ENCODE data around the gene SIMC1. TPM values are rescaled to one million over a fixed set of nuclear protein-coding genes. Genes with fewer than 3 reads are reported as not detected.
"Not testable (repeated sequence)": the region's sequence is repeated elsewhere in the genome, so short reads cannot be mapped to it uniquely, and the experiment has no call there.

SIMC1 gene
- total RNA-seq, 1 experiment from 2014 or later = 7.5 TPM

DNA sequence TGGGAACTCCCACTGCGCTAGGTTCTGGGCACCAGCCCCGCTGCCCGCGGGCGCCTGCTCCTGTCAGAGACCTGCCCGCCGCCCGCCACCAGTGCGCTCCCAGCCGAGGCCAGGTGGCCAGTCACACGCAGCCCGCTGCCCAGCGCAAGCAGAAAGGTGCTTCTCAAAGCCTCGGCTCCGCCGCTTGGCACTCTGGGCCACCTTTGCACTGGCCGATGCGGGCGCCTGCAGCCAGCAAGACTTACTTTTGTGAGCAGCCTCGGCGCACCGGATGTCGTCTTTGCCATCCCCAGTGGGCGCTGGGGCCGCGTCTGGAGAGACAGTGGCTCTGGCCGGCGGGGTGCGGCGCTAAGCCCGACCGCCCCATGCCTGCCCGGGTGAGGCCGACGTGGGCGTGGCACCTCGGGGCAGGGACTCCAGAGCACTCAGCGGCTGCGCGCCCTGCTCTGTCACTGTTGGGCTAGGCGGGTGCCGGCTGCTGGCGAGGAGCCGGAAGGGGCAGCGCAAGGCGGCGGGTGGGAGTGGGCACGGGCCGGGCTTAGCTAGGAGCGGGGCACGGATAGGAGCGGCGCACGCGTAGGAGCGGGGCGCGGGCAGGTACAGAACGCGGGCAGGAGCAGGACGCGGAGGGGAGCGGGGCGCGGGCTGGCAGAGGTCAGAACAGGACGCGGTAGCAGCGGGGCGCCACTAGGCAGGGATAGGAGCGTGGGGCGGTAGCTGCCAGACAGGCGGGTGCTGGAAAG is 39.1 kb upstream of the SIMC1 start:
- peak; percentile 44 for DNase-seq
- H3F3A ChIP-seq (ENCODE audit: low read length, unreplicated experiment); CTCF ChIA-PET; intact Hi-C loops (cut with micrococcal nuclease); H3K9me2 ChIP-seq (replicated peaks; ENCODE audit: low read length); H3K4me1 ChIP-seq (ENCODE audit: insufficient read depth, low read length); H3K27me3 ChIP-seq (ENCODE audit: low read length); H3K79me2 ChIP-seq (ENCODE audit: low read length); POLR2A ChIA-PET (ENCODE audit: unreplicated experiment); H3K9ac ChIP-seq (ENCODE audit: low read length); H4K20me1 ChIP-seq (ENCODE audit: low read length); H3K27ac ChIP-seq (ENCODE audit: low read length); H3K9me3 ChIP-seq (ENCODE audit: low read length); H3K36me3 ChIP-seq (ENCODE audit: low read depth, low read length); BruUV-seq (replicated peaks): not testable (repeated sequence)
- Histone ChIP-seq H3K4me2 (ENCODE audit: low read length) (peak overlapping the region; percentile 81), H2AFZ (ENCODE audit: low read length) (peak overlapping the region; percentile 72), H3K4me3 (ENCODE audit: low read length) (peak overlapping the region; percentile 69)
- ATAC-seq = peak; percentile 87

DNA sequence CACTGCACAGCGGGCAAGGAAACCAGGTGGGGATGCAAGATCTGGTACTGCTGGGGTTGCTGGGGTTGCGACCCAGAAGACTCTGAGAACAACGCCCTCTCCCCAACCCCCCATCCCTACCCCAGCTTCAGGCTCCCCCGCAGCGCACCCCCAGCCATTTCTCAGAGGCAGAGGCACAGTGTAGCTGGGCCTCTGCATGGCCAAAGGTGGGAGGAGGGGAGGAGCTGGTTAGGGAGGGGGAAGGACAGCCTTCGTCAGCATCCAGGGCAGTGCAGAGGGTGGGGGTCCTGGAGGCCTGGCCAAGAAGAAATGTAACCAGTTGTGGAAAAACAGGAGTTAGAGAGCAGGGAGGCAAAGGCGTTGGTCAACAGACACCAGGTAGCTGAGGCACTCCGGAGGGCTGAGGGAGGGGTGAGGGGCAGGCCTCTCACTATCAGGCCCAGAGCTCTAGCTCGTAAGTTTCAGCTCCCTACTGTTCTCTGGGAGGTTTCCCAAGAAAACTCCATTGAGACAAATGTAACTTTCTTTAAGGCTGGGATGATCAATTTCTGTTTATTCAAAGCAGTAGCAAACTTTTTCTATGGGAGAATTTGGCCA is 38.3 kb upstream of the SIMC1 start:
- H3K9ac ChIP-seq (ENCODE audit: low read length); intact Hi-C loops (cut with micrococcal nuclease); H4K20me1 ChIP-seq (ENCODE audit: low read length); BruUV-seq (replicated peaks); DNase-seq; H3K4me1 ChIP-seq (ENCODE audit: insufficient read depth, low read length); ATAC-seq; CTCF ChIA-PET; H3K79me2 ChIP-seq (ENCODE audit: low read length); H3K9me3 ChIP-seq (ENCODE audit: low read length); H3F3A ChIP-seq (ENCODE audit: low read length, unreplicated experiment); POLR2A ChIA-PET (ENCODE audit: unreplicated experiment); H3K36me3 ChIP-seq (ENCODE audit: low read depth, low read length); H3K27me3 ChIP-seq (ENCODE audit: low read length); H3K27ac ChIP-seq (ENCODE audit: low read length); H3K9me2 ChIP-seq (replicated peaks; ENCODE audit: low read length): not testable (repeated sequence)
- H2AFZ ChIP-seq (ENCODE audit: low read length) = peak overlapping the region; percentile 72; the same call in 1 of the 2 replicates
- peak overlapping the region; percentile 69 for H3K4me3 ChIP-seq (ENCODE audit: low read length)
- peak overlapping the region; percentile 81 for H3K4me2 ChIP-seq (ENCODE audit: low read length)

DNA sequence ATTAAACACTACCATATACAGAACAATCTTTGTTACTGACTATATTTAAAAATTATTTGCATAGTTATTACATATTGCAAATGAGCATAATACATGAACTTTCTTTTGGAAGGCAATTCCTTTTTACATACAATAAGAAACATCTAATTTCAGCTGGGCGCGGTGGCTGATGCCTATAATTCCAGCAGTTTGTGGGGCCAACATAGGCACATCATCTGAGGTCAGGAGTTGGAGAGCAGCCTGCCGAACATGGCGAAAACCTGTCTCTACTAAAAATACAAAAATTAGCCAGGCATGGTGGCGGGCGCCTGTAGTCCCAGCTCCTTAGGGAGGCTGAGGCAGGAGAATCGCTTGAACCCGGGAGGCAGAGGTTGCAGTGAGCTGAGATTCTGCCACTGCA is 36.4 kb upstream of the SIMC1 start:
- Histone ChIP-seq H3K9me2 (replicated peaks; ENCODE audit: low read length) (no peaks in the 10 kb centered on the region), H3K9me3 (ENCODE audit: low read length) (no peaks in the 10 kb centered on the region), H3K4me2 (ENCODE audit: low read length) (no peak overlapping the region), H3K27ac (ENCODE audit: low read length) (no peak overlapping the region), H4K20me1 (ENCODE audit: low read length) (no peaks in the 10 kb centered on the region), H2AFZ (ENCODE audit: low read length) (no peak overlapping the region), H3K36me3 (ENCODE audit: low read depth, low read length) (no peaks in the 10 kb centered on the region), H3K27me3 (ENCODE audit: low read length) (no peaks in the 10 kb centered on the region), H3K4me3 (ENCODE audit: low read length) (no peak overlapping the region), H3K9ac (ENCODE audit: low read length) (no peak overlapping the region), H3F3A (ENCODE audit: low read length, unreplicated experiment) (no peaks in the 10 kb centered on the region), H3K4me1 (ENCODE audit: insufficient read depth, low read length) (no peaks in the 10 kb centered on the region), H3K79me2 (ENCODE audit: low read length) (no peaks in the 10 kb centered on the region)
- ChIA-PET POLR2A (ENCODE audit: unreplicated experiment) (no interaction called here), CTCF (no interaction called here)
- TF ChIP-seq, protein P1, sequence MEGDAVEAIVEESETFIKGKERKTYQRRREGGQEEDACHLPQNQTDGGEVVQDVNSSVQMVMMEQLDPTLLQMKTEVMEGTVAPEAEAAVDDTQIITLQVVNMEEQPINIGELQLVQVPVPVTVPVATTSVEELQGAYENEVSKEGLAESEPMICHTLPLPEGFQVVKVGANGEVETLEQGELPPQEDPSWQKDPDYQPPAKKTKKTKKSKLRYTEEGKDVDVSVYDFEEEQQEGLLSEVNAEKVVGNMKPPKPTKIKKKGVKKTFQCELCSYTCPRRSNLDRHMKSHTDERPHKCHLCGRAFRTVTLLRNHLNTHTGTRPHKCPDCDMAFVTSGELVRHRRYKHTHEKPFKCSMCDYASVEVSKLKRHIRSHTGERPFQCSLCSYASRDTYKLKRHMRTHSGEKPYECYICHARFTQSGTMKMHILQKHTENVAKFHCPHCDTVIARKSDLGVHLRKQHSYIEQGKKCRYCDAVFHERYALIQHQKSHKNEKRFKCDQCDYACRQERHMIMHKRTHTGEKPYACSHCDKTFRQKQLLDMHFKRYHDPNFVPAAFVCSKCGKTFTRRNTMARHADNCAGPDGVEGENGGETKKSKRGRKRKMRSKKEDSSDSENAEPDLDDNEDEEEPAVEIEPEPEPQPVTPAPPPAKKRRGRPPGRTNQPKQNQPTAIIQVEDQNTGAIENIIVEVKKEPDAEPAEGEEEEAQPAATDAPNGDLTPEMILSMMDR (conservative IDR thresholded peaks at IDR 0.05; ENCODE audit: low read depth, low read length) = no peak
- TF ChIP-seq EZH2 (IDR thresholded peaks at IDR 0.05; ENCODE audit: low read length, unreplicated experiment) = no peak
- no peak for TF ChIP-seq EZH2phosphoT487 (IDR thresholded peaks at IDR 0.05; ENCODE audit: borderline replicate concordance, low read length)
- intact Hi-C loops (cut with micrococcal nuclease) = no loop called here
- no TSS peak for BruUV-seq (replicated peaks)
- no peak for DNase-seq
- ATAC-seq = no peak

Measured in PC-3 (cell line).